ENCODE measurements around the gene CALB2. TPM values are rescaled to one million over a fixed set of nuclear protein-coding genes. Genes with fewer than 3 reads are reported as not detected.

Gene CALB2
- polyA plus RNA-seq, 1 donor (not counting 4 experiments of a cell fraction or from before 2014, with no cell fraction given) = 1.4 TPM

DNA sequence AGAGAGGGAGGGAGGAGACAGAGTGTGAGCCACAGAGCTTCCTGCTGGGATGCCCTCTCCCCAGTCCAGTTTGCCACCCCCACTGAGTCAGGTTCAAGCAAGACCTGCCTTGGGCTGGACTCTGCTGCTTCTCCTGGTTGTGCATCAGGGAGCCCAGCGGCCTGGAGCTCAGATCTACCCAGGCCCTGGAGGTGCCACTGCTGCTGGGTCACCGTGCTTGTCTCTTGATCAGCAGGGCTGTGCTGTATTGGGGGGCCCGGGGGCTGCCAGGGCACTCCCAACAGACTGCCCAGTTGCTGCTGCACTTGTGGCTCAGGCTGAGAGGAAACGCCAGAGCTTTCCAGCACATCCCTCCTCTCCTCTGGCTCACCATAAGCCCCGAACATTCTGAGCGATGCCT is 74.4 kb downstream of the CALB2 start:
- no peaks in the 10 kb centered on the region for H3K36me3 ChIP-seq (ENCODE audit: control insufficient read depth in 2 of 2, extremely low read depth in 1 of 2, insufficient read depth in 2 of 2, low read length in 2 of 2)
- no peaks in the 10 kb centered on the region for H3K79me2 ChIP-seq (ENCODE audit: control insufficient read depth, insufficient read depth, low read length)
- no peaks in the 10 kb centered on the region for H3K9me1 ChIP-seq (ENCODE audit: control insufficient read depth, extremely low read depth, insufficient read depth, low read length)
- no peak overlapping the region for H3K4me2 ChIP-seq (ENCODE audit: control insufficient read depth, extremely low read depth, insufficient read depth, low read depth, low read length)
- H2AFZ ChIP-seq (ENCODE audit: control insufficient read depth, low read length) = no peak overlapping the region
- no peaks in the 10 kb centered on the region for H3K27me3 ChIP-seq (ENCODE audit: control insufficient read depth, extremely low read depth, insufficient read depth, low read length)
- TF ChIP-seq, protein P1, sequence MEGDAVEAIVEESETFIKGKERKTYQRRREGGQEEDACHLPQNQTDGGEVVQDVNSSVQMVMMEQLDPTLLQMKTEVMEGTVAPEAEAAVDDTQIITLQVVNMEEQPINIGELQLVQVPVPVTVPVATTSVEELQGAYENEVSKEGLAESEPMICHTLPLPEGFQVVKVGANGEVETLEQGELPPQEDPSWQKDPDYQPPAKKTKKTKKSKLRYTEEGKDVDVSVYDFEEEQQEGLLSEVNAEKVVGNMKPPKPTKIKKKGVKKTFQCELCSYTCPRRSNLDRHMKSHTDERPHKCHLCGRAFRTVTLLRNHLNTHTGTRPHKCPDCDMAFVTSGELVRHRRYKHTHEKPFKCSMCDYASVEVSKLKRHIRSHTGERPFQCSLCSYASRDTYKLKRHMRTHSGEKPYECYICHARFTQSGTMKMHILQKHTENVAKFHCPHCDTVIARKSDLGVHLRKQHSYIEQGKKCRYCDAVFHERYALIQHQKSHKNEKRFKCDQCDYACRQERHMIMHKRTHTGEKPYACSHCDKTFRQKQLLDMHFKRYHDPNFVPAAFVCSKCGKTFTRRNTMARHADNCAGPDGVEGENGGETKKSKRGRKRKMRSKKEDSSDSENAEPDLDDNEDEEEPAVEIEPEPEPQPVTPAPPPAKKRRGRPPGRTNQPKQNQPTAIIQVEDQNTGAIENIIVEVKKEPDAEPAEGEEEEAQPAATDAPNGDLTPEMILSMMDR (optimal IDR thresholded peaks at IDR 0.05 in 1 of 3, IDR thresholded peaks at IDR 0.05 in 1 of 3, conservative IDR thresholded peaks at IDR 0.05 in 1 of 3; ENCODE audit: extremely low read depth in 1 of 3, insufficient read depth in 2 of 3, low read length in 3 of 3) = no peak
- no peak for TF ChIP-seq EZH2 (IDR thresholded peaks at IDR 0.05; ENCODE audit: low read length)
- no peaks in the 10 kb centered on the region for H3K9me3 ChIP-seq (ENCODE audit: control insufficient read depth, low read depth, low read length)
- no peak for FAIRE-seq
- no peak overlapping the region for H3K4me3 ChIP-seq (ENCODE audit: control insufficient read depth in 2 of 3, extremely low read depth in 1 of 3, insufficient read depth in 2 of 3, low read depth in 1 of 3, low read length in 3 of 3)
- H4K20me1 ChIP-seq (ENCODE audit: control insufficient read depth, extremely low read depth, insufficient read depth, low read length) = no peaks in the 10 kb centered on the region
- DNase-seq (ENCODE audit: low read depth, low spot score) = no peak
- no peak overlapping the region for H3K9ac ChIP-seq (ENCODE audit: control insufficient read depth, extremely low read depth, insufficient read depth, low read length)
- no peak overlapping the region for H3K27ac ChIP-seq (ENCODE audit: control insufficient read depth, insufficient read depth, low read length)
- dilution Hi-C loops (cut with MboI; ENCODE audit: extremely low pct_ligation_motif_present, low sequenced_read_pairs) = no loop called here
- H3K4me1 ChIP-seq (ENCODE audit: control insufficient read depth, extremely low read depth, insufficient read depth, low read length) = no peaks in the 10 kb centered on the region

DNA sequence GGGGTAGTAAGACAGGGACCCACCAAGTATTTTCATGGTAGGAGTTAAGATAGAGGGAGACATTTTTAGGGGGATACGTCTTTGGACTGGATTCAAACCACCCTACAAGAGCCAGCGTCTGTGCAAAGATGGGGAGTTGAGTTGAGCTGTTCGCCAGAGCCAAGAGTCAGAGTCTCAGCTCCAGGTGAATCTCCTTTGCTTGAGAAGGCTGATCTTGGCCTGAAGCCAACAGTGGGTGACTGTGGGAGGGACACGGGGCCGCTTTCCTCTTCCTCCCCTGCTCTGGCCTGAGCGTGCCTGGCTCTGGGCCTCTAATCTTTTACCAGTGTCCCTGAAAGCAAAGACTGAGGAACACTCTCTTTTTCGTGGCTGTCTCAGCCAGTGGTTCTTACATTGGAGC is 78.0 kb downstream of the CALB2 start:
- Histone ChIP-seq H4K20me1 (ENCODE audit: control insufficient read depth, extremely low read depth, insufficient read depth, low read length) (no peaks in the 10 kb centered on the region), H2AFZ (ENCODE audit: control insufficient read depth, low read length) (no peak overlapping the region), H3K27ac (ENCODE audit: control insufficient read depth, insufficient read depth, low read length) (no peak overlapping the region), H3K9me1 (ENCODE audit: control insufficient read depth, extremely low read depth, insufficient read depth, low read length) (no peaks in the 10 kb centered on the region), H3K9ac (ENCODE audit: control insufficient read depth, extremely low read depth, insufficient read depth, low read length) (no peak overlapping the region), H3K4me1 (ENCODE audit: control insufficient read depth, extremely low read depth, insufficient read depth, low read length) (no peaks in the 10 kb centered on the region), H3K36me3 (ENCODE audit: control insufficient read depth in 2 of 2, extremely low read depth in 1 of 2, insufficient read depth in 2 of 2, low read length in 2 of 2) (no peaks in the 10 kb centered on the region), H3K27me3 (ENCODE audit: control insufficient read depth, extremely low read depth, insufficient read depth, low read length) (no peaks in the 10 kb centered on the region), H3K4me2 (ENCODE audit: control insufficient read depth, extremely low read depth, insufficient read depth, low read depth, low read length) (no peak overlapping the region), H3K9me3 (ENCODE audit: control insufficient read depth, low read depth, low read length) (no peaks in the 10 kb centered on the region), H3K79me2 (ENCODE audit: control insufficient read depth, insufficient read depth, low read length) (no peaks in the 10 kb centered on the region), H3K4me3 (ENCODE audit: control insufficient read depth in 2 of 3, extremely low read depth in 1 of 3, insufficient read depth in 2 of 3, low read depth in 1 of 3, low read length in 3 of 3) (no peak overlapping the region)
- dilution Hi-C loops (cut with MboI; ENCODE audit: extremely low pct_ligation_motif_present, low sequenced_read_pairs) = no loop called here
- TF ChIP-seq, protein P1 (optimal IDR thresholded peaks at IDR 0.05 in 1 of 3, IDR thresholded peaks at IDR 0.05 in 1 of 3, conservative IDR thresholded peaks at IDR 0.05 in 1 of 3; ENCODE audit: extremely low read depth in 1 of 3, insufficient read depth in 2 of 3, low read length in 3 of 3) = no peak
- TF ChIP-seq EZH2 (IDR thresholded peaks at IDR 0.05; ENCODE audit: low read length) = no peak
- FAIRE-seq = no peak
- DNase-seq (ENCODE audit: low read depth, low spot score) = no peak
